HG02763 (cell line): ENCODE measurements around the gene RNF125.
"Not testable (repeated sequence)": the region's sequence is repeated elsewhere in the genome, so short reads cannot be mapped to it uniquely, and the experiment has no call there.

Experiments
- ATAC-seq: cut with Tn5 transposase; IDR thresholded peaks from one replicate; pipeline ENCODE4 v1.9.1; 2021; ENCODE audit warnings: mild to moderate bottlenecking, moderate library complexity; ENCODE audit not compliant: unreplicated experiment

RNF125 gene

GRCh38 chr18:32083781-32084180, 65.2 kb downstream of the RNF125 start:
- no peak for ATAC-seq

GRCh38 chr18:32086881-32087280, 68.3 kb downstream of the RNF125 start:
- ATAC-seq, result no peak

GRCh38 chr18:32090831-32091230, 72.2 kb downstream of the RNF125 start:
- ATAC-seq, result not testable (repeated sequence)

- no peak for ATAC-seq
These were observed 72.7 kb downstream of the RNF125 start for GRCh38 chr18:32091325-32091723.

- peak; percentile 61 for ATAC-seq
These were observed 73.2 kb downstream of the RNF125 start, which contains the start of gene RNF138 for GRCh38 chr18:32091724-32092421. RNF138 (plus strand) TSS chr18:32091874; CDS start chr18:32092777, 903 bp downstream.

GRCh38 chr18:32092422-32093101, 73.9 kb downstream of the RNF125 start:
- peak; percentile 80 for ATAC-seq

GRCh38 chr18:32093102-32093511, 74.5 kb downstream of the RNF125 start:
- peak; percentile 30 for ATAC-seq

- ATAC-seq, result no peak
These were observed 74.9 kb downstream of the RNF125 start for GRCh38 chr18:32093523-32093922.

- no peak for ATAC-seq
These were observed 76.7 kb downstream of the RNF125 start for GRCh38 chr18:32095192-32095899.

- ATAC-seq, result no peak
These were observed 77.2 kb downstream of the RNF125 start for GRCh38 chr18:32095900-32096229.

GRCh38 chr18:32096946-32097345, 78.3 kb downstream of the RNF125 start:
- ATAC-seq, result no peak

GRCh38 chr18:32104516-32104915, 85.9 kb downstream of the RNF125 start:
- no peak for ATAC-seq

GRCh38 chr18:32110005-32110404, 91.4 kb downstream of the RNF125 start:
- no peak for ATAC-seq

GRCh38 chr18:32111706-32112105, 93.1 kb downstream of the RNF125 start:
- ATAC-seq, result no peak

GRCh38 chr18:32112826-32113225, 94.2 kb downstream of the RNF125 start:
- ATAC-seq, result no peak

- ATAC-seq, result no peak
These were observed 95.8 kb downstream of the RNF125 start for GRCh38 chr18:32114293-32114942.

GRCh38 chr18:32122039-32122438, 103.4 kb downstream of the RNF125 start:
- no peak for ATAC-seq
